ENCODE data around the gene KCTD1.
A peak's percentile ranks its signal among the peaks of the same experiment; 100 is the strongest.

The KCTD1 gene

DNA sequence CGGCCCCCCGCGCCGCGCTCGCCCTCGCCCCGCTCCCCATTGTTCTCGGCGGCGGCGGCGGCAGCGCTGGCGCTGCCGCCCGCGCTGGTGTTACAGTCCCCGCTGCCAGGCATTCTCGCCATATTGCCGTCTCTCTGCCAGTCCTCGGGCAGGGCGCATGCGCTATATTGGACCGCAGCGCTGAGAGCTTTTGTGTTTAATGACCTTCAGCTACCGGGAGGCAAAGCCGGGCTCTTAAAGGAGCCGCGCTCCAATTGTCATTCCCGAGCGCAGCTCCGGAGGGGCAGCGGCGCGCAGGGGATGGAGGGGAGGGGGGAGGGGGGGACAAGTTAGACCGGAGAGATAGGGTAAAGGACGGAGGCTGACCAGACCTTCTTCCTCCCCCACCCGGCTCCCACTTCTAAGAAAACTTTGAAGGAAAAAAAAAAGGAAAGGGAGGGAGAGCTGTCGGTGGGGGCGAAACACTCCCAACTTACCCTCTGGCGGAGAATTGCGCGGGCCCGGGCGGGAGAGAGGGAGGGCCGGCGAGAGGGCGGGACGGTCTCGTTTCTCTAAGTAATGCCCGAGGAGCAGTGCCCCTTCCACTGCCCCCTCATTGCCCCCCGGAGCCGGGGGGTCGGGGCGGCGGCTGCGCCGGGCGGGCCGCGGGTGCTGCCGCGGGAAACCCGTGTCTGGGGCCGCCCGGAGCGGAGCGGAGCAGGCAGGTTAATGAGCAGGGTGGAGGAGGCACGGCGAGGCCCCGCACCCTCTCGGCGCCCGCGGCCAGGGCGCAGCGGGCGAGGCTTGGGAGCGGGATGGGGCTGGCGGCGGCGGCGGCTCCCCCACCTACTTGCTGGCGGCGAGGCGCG lies at the start of gene KCTD1:
TSS of gene KCTD1 (minus strand) at position 139 of the 848 bp plus-strand sequence. CDS start at position 122, 17 bp downstream.
- DNase-seq (ENCODE audit: low spot score): peak; percentile 87

DNA sequence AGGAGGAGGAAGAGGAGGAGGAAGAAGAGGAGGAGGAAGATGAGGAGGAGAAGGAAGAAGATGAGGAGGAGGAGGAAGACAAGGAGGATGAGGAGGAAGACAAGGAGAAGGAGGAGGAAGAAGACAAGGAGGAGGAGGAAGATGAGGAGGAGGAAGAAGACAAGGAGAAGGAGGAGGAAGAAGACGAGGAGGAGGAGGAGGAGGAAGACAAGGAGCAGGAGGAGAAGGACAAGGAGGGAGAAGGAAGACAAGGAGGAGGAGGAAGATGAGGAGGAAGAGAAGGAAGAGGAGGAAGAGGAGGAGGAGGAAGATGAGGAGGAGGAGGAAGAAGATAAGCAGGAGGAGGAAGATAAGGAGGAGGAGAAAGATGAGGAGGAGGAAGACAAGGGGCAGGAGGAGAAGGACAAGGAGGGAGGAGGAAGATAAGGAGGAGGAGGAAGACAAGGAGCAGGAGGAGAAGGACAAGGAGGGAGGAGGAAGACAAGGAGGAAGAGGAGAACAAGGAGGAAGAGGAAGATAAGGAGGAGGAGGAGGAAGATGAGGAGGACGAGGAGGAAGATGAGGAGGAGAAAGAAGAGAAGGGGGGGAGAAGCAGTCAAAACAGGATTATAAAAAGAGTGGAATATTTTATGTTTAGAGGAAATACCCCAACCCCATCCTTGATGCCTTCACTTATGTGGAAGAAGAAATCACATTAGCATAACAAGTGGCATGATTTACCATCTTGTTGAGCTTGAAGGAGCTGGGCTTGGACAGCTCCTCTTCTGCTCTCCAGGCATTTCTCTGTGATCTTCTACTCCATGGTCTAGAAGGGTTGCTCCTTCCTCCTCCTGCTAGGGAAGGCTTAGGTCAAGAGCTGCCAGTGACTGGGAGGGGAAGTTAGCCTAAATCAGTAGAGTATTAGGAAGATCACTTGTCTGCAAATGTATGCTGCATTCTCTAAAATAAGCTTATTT lies 45.3 kb upstream of the KCTD1 start:
- DNase-seq (ENCODE audit: low spot score): no peak

DNA sequence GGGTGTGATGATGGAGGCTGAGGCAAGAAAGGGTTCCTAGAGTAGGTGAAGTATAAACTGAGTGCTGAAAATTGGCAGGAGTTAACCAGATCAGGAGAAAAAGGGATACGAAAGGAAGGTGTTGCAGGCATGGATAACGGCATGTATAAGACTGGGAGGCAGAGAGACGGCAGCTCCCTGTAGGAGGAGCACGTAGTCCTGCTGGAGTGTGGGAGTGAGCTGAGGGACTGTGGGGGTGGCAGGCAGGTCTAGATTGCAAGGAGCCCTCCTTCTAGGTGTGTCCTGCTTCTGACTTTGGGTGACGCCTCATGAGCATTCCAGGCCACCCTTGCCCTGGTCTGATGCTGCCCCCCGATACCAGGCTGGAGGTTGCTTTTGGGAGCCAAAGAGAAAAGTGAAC lies 36.4 kb upstream of the KCTD1 start:
- DNase-seq (ENCODE audit: low spot score): no peak

DNA sequence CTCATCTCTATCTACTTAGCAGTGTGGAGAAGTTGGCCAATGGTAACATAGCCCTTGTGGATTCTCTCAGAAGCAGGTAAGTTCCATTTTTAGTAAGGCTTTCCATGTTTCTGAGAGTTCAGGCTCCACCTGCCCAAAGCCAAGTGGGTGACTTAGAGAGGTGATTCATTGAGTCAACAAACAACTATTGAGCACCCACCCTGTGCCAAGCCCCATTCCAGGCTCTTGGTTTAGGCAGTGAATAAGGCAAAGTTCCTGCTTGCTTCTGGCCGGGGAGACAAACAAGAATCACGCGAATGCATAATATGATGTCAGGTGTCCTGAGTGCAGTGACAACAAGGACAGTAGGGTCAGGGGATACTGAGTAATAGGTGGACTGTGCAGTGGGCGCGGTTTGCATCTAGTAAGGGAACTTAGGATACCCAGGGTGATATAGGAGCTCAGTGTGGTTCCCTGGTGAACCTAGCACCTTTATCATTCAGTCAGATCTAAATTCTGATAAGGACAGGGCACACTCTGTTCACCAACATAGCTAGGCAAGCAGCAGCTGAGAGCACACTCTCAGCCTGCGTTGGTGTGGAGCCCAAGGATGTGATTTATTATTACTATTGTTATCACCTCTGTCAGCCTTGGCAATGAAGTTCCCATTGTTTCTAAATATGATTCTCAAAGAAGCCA lies 31.7 kb upstream of the KCTD1 start:
- DNase-seq (ENCODE audit: low spot score): peak; percentile 92

DNA sequence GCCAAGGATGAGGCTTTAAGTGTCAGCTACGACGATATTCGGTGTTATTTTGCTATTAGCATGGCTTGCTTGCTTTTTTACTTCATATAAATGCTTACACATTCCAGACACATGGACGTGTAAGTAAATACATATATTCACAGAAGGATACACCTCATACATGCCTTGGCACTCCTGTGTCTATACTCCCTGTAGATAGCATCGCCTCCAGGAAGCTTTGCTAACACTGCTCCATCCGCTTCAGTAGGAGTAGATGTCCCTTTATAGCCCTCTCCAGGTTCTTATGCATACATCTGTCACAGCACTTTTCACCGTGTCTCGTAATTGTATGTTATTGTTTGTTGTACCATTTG lies 27.5 kb upstream of the KCTD1 start:
- DNase-seq (ENCODE audit: low spot score): peak; percentile 24

DNA sequence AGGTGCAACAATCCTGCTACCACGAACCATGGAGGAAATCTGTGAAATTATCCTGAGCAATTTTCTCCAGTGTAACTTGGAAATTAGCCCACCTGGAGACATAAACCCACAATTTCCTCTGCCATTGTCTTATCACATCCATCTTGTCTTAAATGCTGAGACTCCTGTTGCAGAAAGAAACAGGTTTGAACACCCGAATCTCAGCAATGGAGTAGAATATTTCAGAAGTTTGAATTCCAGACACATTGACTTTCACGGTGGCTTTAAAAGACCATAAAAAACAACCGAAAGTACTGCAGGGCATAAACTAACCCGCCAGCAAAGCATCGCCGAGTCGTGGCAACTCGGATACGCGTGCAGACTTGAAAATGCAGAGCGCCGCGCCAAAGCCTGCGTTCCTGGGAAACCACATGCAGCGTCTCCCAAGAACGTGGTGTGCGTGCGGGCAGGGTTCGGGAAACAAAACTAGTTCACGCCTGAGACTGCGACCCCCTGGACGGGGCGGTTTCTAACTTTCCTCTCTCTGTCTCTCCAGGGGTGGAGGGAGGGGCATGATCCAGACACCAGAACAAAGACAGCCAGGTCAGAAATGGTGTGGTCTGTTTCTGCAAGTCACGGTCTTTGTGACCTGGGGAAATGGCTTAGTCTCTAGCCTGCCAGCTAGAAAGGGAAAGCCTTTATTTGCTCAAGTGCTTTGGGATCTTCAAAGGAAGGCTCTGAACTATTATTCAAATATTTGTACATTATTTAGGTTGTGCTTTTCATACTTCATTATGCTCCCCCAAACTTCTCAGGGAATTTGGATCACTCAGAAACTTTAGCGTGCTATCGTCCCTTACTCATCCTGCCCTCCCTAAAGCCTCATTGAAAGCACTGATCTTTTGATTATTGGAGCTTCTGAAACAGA lies 26.9 kb upstream of the KCTD1 start:
- DNase-seq (ENCODE audit: low spot score): peak; percentile 57

DNA sequence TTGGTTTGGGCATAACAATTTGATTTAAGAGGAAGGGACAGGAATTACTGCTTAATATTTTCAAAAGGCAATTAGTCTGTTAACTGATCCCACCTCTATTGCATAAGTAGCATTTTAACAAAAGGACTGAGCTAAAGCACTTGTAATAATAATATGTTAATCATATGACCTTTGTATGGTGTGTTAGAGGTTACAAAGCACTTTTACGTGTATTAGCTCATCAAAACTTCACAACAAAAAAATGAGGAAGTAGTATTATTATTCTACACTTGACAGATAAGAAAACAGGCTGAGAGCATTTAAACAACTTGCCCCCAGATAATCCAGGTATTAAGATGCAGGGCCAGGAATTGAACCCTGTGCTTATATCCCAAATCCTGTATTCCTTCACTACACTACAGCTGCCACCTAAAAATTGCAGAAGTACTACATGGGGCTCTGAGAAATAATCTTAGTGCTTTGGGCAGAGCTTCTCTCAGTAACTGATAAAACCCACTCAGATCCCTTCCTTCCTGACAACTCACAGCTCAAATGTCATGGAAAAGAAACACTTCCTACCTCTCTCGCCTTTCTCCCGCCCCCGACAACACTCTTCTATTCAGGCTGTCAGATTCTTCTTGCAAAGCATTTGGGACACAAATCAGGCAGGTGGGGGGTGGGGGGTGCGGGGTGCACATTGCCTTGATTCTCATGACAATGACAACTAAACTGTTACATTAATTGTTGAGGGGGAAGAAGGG lies 20.7 kb upstream of the KCTD1 start:
- DNase-seq (ENCODE audit: low spot score): no peak

DNA sequence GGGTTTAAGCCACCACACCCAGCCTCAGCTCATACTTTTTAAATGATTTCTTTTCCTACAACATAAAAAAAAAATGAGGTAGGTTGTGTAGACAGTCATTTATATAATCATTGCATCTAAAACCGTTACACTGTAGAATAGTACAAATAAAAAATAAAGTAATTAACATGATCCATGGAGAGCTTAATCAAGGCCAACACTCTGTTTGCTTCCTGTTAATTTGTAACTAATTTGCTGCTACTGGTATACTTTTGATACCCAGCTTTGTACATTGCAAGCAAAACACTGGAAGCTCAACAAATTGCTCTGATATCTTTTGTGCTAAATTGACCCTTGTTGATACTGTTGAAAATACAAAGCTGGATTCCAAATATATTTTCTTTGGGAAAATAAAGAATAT lies 20.2 kb upstream of the KCTD1 start:
- DNase-seq (ENCODE audit: low spot score): no peak

DNA sequence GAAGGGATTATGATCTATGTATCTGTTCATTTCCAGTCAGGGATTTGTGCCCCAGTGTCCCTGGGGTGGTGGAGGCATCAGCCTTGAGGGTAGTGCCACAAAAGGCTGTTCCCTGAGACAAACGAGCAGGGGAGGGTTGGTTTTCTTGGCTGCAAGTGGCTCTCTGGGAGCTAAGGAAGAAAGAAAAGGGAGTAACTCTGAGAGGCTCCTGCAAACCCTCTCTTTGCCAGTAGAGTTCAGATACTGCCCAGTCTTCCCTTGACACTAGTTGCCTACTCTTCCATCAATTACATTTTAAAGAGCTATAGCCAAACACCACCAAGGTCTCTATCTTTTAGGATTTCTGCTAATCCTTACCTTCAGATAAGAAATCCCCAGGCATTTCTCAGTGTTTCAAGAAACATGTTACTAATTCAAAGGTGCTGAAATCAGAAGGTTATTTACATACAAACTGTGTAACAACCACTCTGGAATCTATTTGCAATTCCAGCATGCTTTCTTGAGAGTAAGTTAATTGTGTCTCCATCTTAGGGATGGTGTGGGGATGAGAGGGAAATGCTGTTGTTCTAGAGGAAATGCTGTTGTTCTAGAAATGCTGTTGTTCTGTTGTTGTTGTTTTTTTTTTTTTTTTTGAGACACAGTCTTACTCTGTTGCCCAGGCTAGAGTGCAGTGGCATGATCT lies 18.7 kb upstream of the KCTD1 start:
- DNase-seq (ENCODE audit: low spot score): no peak

DNA sequence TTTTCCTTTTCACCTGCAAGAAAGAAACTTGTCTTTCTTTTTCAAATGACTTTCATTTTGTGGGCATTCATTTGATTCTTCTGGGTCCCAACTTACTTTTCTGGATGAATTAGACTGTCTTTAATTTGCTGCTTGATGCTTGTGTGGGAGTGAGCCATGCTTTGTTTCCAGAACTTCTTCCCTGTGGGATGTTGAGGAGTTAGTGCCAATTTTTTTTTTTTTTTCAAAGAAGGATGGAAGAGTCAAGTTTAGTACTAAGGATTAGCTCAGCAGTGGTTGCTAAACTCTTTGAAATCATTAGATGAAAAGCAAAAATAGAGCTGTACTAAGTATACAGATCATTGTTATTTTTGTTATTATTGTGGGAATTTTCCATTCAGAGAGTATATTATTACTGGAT lies 17.2 kb upstream of the KCTD1 start:
- no peak for DNase-seq (ENCODE audit: low spot score)

DNA sequence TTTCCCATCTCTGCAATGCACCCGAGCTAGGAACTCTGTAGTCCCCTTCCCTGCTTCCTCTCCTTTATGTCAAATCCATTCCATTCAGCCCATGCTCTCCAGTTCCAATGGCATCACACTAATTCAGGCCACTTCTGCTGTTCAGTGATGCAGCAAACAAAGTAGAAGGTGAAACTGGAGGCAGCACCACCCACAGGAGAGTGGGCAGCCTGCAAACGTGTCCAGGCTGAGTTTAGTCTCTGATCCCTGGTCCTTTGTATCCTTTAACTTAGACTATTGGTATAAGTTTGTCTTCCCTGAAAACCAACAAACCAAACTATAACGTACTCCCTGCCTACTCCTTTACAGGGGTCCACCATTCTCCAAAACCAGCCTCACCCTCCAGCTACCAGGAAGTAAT lies 14.7 kb upstream of the KCTD1 start:
- DNase-seq (ENCODE audit: low spot score): no peak

DNA sequence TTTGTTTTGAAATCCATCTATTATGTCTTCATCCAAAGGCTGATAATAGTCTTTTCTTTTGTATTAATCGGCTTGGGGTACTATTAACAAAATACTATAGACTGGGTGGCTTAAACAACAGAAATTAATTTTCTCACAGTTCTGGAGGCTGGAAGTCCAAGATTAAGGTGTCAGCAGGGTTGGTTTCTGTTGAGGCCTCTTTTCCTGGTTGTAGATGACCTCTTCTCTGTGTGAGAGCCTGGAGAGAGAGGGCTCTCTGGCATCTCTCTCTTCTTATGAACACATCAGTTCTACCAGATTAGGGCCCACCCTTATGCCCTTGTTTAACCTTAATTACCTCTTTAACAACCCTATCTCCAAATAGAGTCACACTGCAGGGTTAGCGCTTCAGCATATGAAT lies 14.2 kb upstream of the KCTD1 start:
- no peak for DNase-seq (ENCODE audit: low spot score)

DNA sequence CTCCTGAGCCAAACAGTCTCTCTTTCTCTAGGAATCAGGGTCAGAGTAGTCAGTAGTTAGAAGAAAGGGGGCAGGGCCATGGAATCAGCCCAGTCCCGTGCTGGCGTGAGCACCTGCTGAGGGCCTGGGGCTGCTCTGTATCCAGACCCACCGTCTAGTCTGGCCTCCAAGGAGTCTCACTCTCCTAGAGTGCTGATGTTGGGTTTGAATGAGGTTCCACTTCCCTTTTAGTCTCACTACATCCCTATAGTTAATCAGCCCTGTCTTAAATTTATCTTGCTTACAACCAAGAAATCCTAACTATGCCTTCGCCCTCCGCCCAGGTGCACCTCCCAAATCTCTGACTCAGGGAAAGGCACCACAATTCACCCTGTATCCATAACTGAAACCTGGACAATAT lies 13.4 kb upstream of the KCTD1 start:
- no peak for DNase-seq (ENCODE audit: low spot score)

DNA sequence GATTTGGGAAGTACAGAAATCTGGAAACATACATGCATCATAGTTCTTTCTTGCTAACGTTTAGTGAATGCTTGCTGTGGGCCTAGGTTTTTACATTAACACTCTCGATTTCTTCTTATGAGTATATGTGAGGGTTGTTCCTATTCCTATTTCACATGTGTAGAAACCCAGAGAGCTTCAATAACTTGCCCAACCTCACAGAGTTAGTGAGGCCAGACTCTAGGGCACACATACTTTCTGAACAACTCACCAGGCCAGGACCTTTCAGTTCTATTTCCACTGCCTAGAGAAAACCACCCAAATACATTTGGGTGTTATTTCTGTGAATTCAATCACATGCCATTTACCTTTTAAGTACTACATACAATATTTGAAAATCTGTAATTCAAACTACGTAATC lies 8.2 kb upstream of the KCTD1 start:
- no peak for DNase-seq (ENCODE audit: low spot score)

DNA sequence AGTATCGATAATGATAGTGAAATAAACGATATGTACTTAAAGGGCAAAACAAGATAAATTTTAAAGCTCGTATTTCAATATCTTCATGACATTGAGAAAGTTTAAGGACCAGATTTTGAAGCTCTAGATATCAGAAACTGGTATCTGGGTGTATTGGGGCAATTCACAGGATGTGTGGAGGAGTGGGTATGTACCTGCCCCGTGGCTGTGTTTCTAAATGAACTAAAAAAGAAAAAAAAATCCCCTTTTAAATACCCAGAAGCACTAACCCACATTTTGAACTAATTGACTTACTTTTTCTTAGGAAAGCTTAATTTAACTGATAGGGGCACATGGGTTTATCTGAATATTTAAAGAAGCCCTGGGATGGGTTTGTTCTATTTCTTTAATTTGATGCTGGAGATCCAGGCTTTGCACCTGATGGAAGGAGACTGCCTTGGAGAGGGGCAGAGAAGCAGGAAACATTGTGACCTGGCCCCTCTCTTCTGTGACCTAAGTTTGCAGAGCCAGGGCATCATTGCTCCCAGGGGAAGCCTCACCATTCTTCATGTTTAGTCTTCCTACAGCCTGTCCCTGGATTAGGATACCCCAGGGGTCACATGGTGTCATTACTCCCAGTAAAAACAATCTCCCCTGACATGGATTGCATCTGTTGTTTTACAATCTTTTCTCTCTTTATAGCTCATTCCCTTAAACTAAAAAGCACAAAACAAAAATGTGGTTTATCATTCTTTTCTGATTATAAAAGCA lies 7.6 kb upstream of the KCTD1 start:
- no peak for DNase-seq (ENCODE audit: low spot score)

DNA sequence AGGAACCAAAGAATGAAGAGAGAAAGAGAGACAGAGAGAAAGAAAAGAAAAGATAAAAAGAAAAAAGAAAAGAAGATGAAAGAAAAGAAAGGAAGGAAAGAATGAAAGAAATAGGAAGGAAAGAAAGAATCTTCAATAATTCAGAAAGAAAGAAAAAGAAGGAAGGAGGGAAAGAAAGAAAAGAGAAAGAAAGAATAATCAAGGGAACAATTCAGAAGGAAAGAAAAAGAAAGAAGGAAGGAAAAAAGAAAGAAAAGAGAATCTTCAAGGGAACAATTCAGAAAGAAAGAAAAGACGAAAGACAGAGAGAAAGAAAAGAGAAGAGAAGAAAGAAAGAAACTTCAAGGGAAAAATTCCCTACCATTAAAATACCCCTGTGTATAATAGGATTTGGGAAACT lies 5.6 kb upstream of the KCTD1 start:
- DNase-seq (ENCODE audit: low spot score): no peak

DNA sequence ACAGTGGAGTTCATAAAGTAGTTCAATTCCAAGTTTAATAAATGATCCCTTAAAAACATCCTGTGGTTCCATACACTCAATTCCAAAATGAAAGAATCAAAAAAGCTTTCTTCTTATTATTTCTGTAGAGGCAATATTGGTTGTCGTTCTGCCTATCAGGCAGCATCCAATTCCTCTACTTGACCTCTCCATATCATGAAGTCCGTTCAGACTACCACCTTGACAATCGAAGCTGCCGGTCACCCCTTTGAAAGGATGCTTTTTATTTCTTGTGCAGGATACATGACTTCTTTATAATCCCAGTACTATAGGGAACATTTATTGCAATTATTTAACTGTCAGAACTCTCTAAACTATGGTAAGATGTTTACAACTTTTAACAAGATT lies 3.3 kb upstream of the KCTD1 start:
- no peak for DNase-seq (ENCODE audit: low spot score)

DNA sequence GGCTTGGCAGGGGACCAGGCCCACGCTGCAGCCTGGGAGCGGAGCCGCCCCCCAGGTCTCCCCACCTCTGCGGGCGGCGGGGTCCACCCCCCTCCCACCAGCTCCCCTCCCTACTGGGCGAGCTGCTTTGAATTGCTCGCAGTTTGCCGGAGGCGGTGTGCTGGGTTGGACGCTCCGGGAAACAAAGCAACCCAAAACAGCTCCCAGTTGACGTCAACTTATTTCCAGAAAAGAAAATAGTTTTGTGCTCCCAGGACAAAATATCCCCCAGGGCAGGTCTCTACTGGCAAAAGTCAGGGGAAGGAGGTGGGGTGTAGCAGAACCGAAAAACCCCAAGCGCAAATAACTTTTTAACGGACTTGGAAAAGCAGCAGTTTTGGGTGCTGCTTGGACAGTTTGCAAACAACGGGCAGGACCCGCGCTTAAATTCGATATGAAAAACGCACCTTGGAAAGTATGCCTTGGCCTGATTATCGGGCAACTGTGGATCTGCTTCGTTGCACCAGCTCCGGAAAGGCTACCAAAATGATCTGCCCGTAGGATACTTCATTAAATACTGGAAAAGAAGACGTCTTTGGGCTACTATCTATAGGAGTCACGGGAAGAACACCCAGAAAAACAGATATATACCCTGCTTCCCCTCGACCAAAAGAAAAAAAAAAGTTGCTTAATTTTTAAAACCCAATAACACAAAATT lies 2.8 kb upstream of the KCTD1 start:
- no peak for DNase-seq (ENCODE audit: low spot score)

Measured in LoVo (cell line).